HG03558 (cell line): ENCODE results near the gene PSMB5.

ENCODE experiments used
- ATAC-seq: cut with Tn5 transposase; IDR thresholded peaks from one replicate; pipeline ENCODE4 v1.9.1; 2021; ENCODE audit warnings: moderate number of reproducible peaks; ENCODE audit not compliant: unreplicated experiment; ENCODE audit errors: extremely low read depth

The PSMB5 gene

GRCh38 chr14:22977684-22978486 lies 56.8 kb downstream of the PSMB5 start:
- ATAC-seq: no peak

- no peak for ATAC-seq
Measured at GRCh38 chr14:22977434-22977683, 57.3 kb downstream of the PSMB5 start.

DNA sequence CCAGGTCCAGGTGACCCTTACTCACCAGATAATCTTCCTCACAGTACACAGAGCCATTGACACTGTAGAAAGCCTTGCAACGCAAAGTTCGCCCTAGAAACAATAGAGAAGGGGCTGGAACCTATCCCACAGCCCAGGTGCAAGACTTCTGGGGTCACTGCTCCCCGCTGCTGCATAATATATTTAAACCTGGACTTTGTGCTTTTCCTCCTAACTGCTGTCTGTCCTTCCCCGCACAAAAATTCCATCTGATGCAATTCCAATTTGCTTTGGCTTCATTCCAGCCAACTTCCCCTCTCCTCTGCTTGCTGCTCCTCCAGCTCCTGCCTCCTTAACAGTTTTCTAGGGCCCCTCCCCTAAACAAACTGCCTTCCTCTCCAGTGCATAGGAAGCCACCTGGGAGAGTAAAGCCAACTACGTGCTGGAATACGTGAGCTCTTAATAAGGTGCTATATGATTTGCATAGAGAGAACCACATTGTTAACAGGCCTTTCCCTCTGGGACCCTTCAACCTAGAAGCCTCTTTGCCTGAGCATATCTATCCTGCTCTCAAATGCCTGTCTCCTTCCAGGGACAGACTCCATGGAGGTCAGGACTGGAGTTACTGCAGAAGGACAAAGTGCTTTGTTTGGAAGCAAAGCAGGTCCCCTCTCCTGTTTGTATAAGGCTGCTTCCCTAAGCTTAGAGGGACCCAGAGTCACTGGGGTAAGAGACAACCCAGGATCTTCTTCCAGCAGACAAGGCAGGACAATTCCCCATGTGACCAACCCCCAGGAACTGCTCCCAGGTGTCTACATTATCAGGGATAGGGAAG lies 57.9 kb downstream of the PSMB5 start:
- ATAC-seq: no peak
